AG08396 (cell line): Measurements from ENCODE around the gene APOE.

Experiments
- DNase-seq: peaks from one replicate; pipeline ENCODE4 v3.0.0; 2012; ENCODE audit warnings: low spot score, mixed read lengths

APOE gene

DNA sequence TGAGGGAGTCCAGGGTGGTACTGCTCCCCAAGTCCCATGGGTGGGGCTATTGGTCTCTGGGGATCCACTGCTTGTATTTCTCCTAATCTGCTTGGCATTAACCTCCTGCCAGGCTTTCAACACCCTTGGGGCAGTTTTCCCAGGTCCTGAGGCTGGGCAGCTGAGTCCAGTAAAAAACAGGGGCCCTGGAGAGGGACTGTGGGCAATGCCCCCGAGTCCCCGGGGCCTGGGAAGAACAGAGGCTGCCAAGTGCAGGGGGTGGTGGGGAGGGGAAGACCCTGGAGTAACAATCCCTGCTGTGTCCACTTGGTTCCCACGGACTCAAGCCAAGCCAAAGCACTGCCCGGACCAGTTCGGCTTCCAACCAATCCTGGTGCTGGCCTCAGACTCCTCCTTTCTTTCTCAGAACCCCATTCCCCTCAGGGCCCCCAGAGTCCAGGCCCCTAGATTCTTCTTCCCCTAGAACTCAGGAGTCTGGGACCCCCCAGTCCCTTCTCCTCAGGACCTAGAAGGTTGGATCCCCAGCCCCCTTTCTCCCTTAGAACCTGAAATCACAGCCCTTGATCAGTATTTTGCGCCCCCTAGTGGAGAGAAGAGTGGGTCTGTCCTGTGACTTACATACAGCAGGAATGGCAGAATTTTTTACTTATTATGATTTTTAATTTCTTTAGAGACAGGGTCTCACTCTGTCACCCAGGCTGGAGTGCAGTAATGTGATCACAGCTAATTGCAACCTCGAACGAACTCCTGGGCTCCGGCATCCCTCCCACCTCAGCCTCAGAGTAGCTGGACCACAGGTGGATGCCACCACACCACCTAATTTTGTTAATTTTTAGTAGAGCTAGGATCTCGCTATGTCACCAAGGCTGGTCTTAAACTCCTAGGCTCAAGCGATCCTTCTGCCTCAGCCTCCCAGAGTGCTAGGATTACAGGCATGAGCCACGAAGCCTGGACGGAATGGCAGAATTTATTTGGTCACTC is 45.9 kb downstream of the APOE start:
- DNase-seq: peak; percentile 77

DNA sequence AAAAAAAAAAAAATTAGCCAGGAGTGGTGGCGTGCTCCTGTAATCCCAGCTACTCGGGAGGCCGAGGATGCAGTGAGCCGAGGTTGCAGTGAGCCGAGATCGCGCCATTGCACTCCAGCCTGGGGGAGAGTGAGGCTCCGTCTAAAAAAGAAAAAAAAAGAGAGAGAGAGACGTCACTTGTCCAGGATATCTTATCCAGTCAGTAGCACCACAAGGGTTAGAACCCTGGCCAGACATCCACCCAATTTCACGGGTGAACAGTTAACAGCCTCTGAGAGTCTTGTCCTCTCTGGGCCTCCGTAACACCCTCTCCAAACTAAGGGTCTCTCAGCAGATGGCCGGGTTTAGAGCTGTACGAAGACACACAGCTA is 48.7 kb downstream of the APOE start:
- DNase-seq: no peak

DNA sequence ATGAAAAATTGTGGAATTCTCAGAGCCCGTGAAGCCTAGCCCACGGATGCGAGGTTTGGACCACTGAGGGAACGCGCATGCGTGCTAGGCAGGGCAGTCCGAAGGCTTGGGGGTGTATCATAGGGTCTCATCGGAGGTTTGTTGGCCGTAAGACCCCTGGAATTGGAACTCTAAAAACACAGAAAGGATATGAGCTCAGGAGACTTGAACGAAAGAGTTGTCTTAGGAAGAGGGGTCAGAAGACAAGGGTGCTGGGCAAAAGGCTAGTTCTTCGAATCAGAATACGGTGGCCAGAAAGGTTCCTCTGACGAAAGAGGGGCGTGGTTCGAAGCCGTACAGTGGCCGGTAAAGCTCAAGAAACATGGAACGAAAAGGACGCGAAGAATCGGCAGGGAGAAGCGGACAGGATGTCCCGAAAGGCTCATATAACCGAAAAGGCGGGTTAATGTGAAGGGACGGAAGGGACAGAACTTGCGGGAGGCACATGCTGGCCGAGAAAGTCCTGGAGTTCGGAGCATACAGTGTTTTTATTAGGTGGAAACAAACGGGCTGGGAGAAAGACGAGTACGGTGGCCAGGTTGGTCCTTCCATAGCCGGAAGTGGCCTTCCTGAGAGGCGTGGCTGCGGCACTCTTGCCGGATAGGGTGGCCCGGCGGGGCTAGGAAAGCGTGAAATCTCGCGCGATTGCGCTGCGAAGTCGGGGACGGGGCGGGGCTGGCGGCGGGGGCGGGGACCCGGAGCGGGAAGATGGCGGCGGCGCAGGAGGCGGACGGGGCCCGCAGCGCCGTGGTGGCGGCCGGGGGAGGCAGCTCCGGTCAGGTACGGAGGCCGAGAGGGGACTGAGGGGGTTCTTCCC is 49.3 kb downstream of the APOE start, which contains the start of gene CLPTM1:
Gene CLPTM1 (plus strand): TSS at position 732 of the 856 bp plus-strand sequence. CDS start 16 bp downstream, at position 748.
- DNase-seq: peak; percentile 99

DNA sequence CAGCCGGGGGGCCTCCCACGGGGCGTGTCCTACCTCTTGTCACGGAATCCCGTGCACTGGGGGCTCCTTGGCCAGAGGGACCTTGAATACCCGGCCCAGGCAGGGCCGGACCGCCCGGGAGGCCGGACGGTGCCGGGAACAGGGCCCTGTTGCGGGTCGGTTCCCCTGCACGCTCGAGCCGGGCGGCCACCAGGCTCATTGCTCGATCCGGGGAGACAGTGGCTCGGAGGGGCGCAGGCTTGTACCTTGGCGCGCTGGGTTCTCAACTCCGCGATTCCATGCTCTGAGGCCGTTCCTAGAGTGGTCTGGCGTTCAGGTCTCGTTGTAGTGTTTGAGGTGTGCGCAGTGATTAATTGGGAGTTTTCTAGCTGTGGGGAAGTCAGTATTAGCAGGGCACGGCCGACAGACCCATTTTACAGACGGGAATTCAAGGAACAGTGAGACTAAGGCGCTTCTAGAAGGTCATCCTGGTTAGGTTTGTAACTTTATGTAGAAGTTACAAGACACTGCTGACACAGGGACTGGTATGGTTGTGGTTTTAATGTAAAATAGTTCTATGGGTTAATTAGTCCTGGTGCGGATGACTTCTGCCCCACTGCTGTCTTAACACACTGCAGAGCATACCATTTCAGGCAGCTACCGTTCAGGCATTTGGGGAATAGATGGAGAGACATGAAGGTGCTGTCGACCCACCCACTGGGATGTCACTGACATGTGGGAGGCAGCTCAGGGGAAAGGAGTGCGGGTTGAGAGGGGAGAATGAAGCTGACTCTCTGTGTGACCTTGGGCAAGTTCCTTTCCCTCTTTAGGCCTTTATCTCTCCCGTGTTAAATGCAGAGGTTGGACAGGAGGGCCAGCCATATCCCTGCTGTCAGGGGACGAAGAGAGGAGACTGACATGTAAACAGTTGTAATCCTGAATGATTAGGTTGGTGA is 50.2 kb downstream of the APOE start:
- no peak for DNase-seq

DNA sequence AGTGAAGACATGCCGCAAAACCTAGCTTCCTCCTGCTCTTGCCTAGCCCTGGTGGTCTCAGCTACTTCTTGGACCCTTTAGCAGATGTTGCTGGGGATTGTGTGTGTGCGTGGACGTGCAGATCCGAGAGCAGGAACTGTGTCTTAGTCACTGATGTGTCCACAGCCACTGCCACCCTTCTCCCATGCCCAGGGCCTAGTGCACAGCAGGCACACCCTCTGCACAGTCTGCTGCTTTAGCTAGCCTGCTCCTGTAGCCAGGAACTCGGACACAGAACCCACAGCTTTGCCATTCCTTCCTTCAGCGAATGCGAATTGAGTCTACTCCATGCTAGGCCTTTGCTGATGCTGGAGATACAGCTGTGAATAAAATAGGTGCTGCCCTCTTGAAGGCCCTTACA is 51.9 kb downstream of the APOE start:
- no peak for DNase-seq

DNA sequence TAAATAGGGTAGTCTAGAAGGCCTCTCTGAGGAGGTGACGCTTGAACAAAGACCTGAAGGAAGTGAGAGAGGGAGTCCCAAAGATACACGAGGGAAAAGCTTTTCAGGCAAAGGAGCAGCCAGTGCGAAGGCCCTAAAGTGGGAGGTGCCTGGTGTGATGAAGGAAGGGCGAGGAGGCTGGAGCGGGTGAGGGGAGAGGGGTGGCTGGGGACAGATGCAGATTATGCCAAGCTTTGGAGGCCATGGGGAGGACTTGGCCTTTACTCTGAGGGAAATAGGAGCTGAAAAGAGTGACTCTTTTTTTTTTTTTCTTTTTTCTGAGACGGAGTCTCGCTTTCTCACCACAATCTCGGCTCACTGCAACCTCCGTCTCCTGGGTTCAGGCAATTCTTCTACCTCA is 52.5 kb downstream of the APOE start:
- DNase-seq: no peak
